ENCODE results near the gene RLBP1. TPM values are rescaled to one million over a fixed set of nuclear protein-coding genes. Genes with fewer than 3 reads are reported as not detected.

RLBP1 gene
- total and polyA plus RNA-seq, 9 donors, result not detected

- no peaks in the 10 kb centered on the region for H3K36me3 ChIP-seq
- H3K9me3 ChIP-seq, result no peaks in the 10 kb centered on the region
- H3K4me1 ChIP-seq (ENCODE audit: insufficient read depth), result no peaks in the 10 kb centered on the region
- H3K4me3 ChIP-seq, result no peak overlapping the region
- no peak for DNase-seq
- intact Hi-C loops (cut with DNase I), result no loop called here
- WGBS, 3 donors, result 78 to 80% (median 79%) methylated on average over 9 of the region's 9 CpGs
- H3K27ac ChIP-seq, result no peak overlapping the region
- TF ChIP-seq CTCF (IDR thresholded peaks at IDR 0.05), result no peak
- TF ChIP-seq EP300 (IDR thresholded peaks at IDR 0.05), result no peak
- TF ChIP-seq POLR2A (IDR thresholded peaks at IDR 0.05), result no peak
- H3K27me3 ChIP-seq, result no peaks in the 10 kb centered on the region
These were observed 33.9 kb downstream of the RLBP1 start for GRCh38 chr15:89187301-89187985.

- H3K27me3 ChIP-seq, result no peaks in the 10 kb centered on the region
- intact Hi-C loops (cut with DNase I), result no loop called here
- no peak overlapping the region for H3K4me3 ChIP-seq
- H3K9me3 ChIP-seq, result no peaks in the 10 kb centered on the region
- DNase-seq, result no peak
- no peak overlapping the region for H3K27ac ChIP-seq
- no peaks in the 10 kb centered on the region for H3K36me3 ChIP-seq
- H3K4me1 ChIP-seq (ENCODE audit: insufficient read depth), result no peaks in the 10 kb centered on the region
- WGBS, 3 donors, result 82 to 87% (median 84%) methylated on average over 6 of the region's 6 CpGs
- TF ChIP-seq EP300 (IDR thresholded peaks at IDR 0.05), result no peak
- TF ChIP-seq CTCF (IDR thresholded peaks at IDR 0.05), result no peak
- no peak for TF ChIP-seq POLR2A (IDR thresholded peaks at IDR 0.05)
These were observed 34.6 kb downstream of the RLBP1 start for GRCh38 chr15:89186803-89187202.

GRCh38 chr15:89184886-89185526 is 36.4 kb downstream of the RLBP1 start:
- no peaks in the 10 kb centered on the region for H3K9me3 ChIP-seq
- 91 to 92% (median 92%) methylated on average over 12 of the region's 12 CpGs for WGBS, 3 donors
- no peaks in the 10 kb centered on the region for H3K27me3 ChIP-seq
- DNase-seq, result no peak
- no peaks in the 10 kb centered on the region for H3K4me1 ChIP-seq (ENCODE audit: insufficient read depth)
- intact Hi-C loops (cut with DNase I), result no loop called here
- H3K36me3 ChIP-seq, result no peaks in the 10 kb centered on the region
- TF ChIP-seq POLR2A (IDR thresholded peaks at IDR 0.05) (no peak), EP300 (IDR thresholded peaks at IDR 0.05) (no peak), CTCF (IDR thresholded peaks at IDR 0.05) (no peak)
- no peak overlapping the region for H3K27ac ChIP-seq
- H3K4me3 ChIP-seq, result no peak overlapping the region

- WGBS, 3 donors, result 42 to 53% (median 44%) methylated on average over 6 of the region's 6 CpGs
- H3K4me1 ChIP-seq (ENCODE audit: insufficient read depth), result no peaks in the 10 kb centered on the region
- TF ChIP-seq CTCF (IDR thresholded peaks at IDR 0.05), result no peak
- no peak for TF ChIP-seq EP300 (IDR thresholded peaks at IDR 0.05)
- TF ChIP-seq POLR2A (IDR thresholded peaks at IDR 0.05), result no peak
These were observed 37.0 kb downstream of the RLBP1 start for GRCh38 chr15:89184357-89184756.

More at GRCh38 chr15:89184357-89184756, 37.0 kb downstream of the RLBP1 start:
- H3K4me3 ChIP-seq, result no peak overlapping the region
- H3K9me3 ChIP-seq, result no peaks in the 10 kb centered on the region
- no peaks in the 10 kb centered on the region for H3K36me3 ChIP-seq
- DNase-seq, result no peak
- H3K27me3 ChIP-seq, result no peaks in the 10 kb centered on the region
- intact Hi-C loops (cut with DNase I), result no loop called here
- H3K27ac ChIP-seq, result no peak overlapping the region

Data from ovary (tissue), 9 donors.